IMR-90 (cell line): ENCODE results near the gene CFAP73. TPM values are rescaled to one million over a fixed set of nuclear protein-coding genes. Genes with fewer than 3 reads are reported as not detected.

ENCODE experiments used
- ATAC-seq: fragments of 200-7000 bp; cut with Tn5 transposase; 2 replicates; pipeline ENCODE4 v1.9.1; 2020; ENCODE audit warnings: low read depth, mild to moderate bottlenecking, moderate library complexity
- BruUV-seq: library from RNA; stranded (reverse); fragments of 400-500 nt; replicated peaks from 2 replicates; lab custom pipeline; 2021; lab: Mats Ljungman, UMichigan
- CTCF ChIA-PET: fragments of 300-600 bp; formaldehyde crosslinking; extraction: SDS; loops from one replicate; lab custom pipeline; 2021; ENCODE audit warnings: antibody characterized with exemption; lab: Yijun Ruan, JAX
- POLR2A ChIA-PET: fragments of 300-600 bp; sonication (Branson Sonifier 250); formaldehyde crosslinking; loops from one replicate; lab custom pipeline; 2022; ENCODE audit warnings: antibody characterized with exemption; ENCODE audit not compliant: unreplicated experiment; lab: Charles Lee
- DNase-seq: peaks from one replicate; pipeline ENCODE4 v3.0.0; 2013
- H2AFZ ChIP-seq: replicated peaks from 2 replicates; pipeline ENCODE3; 2013; ENCODE audit warnings: low read length, mild to moderate bottlenecking; ENCODE audit not compliant: poor library complexity
- H2AK5ac ChIP-seq: 2 replicates; pipeline ENCODE4 v1.6.1; 2013; ENCODE audit warnings: low read depth, low read length, inconsistent platforms
- H2AK9ac ChIP-seq: replicated peaks from 2 replicates; pipeline ENCODE3; 2013; ENCODE audit warnings: mild to moderate bottlenecking, low read depth, low read length, moderate library complexity; ENCODE audit not compliant: poor library complexity
- H2BK120ac ChIP-seq: 2 replicates; pipeline ENCODE4 v1.6.1; 2013; ENCODE audit warnings: low read depth, low read length, inconsistent platforms
- H2BK15ac ChIP-seq: 3 replicates; pipeline ENCODE4 v1.6.1; 2013; ENCODE audit warnings: low read depth, low read length, inconsistent platforms
- H2BK20ac ChIP-seq: 2 replicates; pipeline ENCODE4 v1.6.1; 2013; ENCODE audit warnings: low read depth, mild to moderate bottlenecking, inconsistent platforms, low read length, moderate library complexity
- H2BK5ac ChIP-seq: 2 replicates; pipeline ENCODE4 v1.6.1; 2013; ENCODE audit warnings: mild to moderate bottlenecking, low read depth, low read length, inconsistent platforms; ENCODE audit not compliant: poor library complexity, severe bottlenecking
- H3K14ac ChIP-seq: replicated peaks from 2 replicates; pipeline ENCODE4 v1.6.1; 2013; ENCODE audit warnings: low read depth, low read length, inconsistent platforms
- H3K18ac ChIP-seq: 2 replicates; pipeline ENCODE4 v1.6.1; 2013; ENCODE audit warnings: low read depth, low read length, control low read depth
- H3K23ac ChIP-seq: 2 replicates; pipeline ENCODE4 v1.6.1; 2013; ENCODE audit warnings: low read depth, low read length, inconsistent platforms
- H3K27ac ChIP-seq: 2 replicates; pipeline ENCODE4 v1.5.1; 2013; ENCODE audit warnings: mild to moderate bottlenecking, control low read depth, low read length; ENCODE audit not compliant: insufficient read depth
- H3K27me3 ChIP-seq: 2 replicates; pipeline ENCODE4 v1.6.1; 2013; ENCODE audit warnings: low read length; ENCODE audit not compliant: control insufficient read depth, insufficient read depth
- H3K36me3 ChIP-seq: 2 replicates; pipeline ENCODE4 v1.6.1; 2013; ENCODE audit warnings: low read length, mixed read lengths; ENCODE audit not compliant: control insufficient read depth, insufficient read depth
- H3K4ac ChIP-seq: 2 replicates; pipeline ENCODE4 v1.6.1; 2013; ENCODE audit warnings: low read depth, low read length, inconsistent platforms
- H3K4me1 ChIP-seq: 2 replicates; pipeline ENCODE4 v1.6.1; 2013; ENCODE audit warnings: low read length, mixed read lengths; ENCODE audit not compliant: control insufficient read depth, insufficient read depth
- H3K4me2 ChIP-seq: 2 replicates; pipeline ENCODE4 v1.6.1; 2013; ENCODE audit warnings: low read depth, mild to moderate bottlenecking, control low read depth, low read length, moderate library complexity
- H3K4me3 ChIP-seq: 2 replicates; pipeline ENCODE4 v1.5.1; 2013; ENCODE audit warnings: low read depth, mild to moderate bottlenecking, control low read depth, low read length, moderate library complexity; ENCODE audit not compliant: insufficient read depth
- H3K56ac ChIP-seq: 2 replicates; pipeline ENCODE4 v1.6.1; 2013; ENCODE audit warnings: low read length, inconsistent platforms; ENCODE audit not compliant: insufficient read depth; ENCODE audit errors: extremely low read depth
- H3K79me1 ChIP-seq, 2 experiments: 2 replicates each; pipeline ENCODE4 v1.6.1; 2013; ENCODE audit warnings: low read length in 2 of 2, inconsistent platforms in 1 of 2, low read depth in 1 of 2
- H3K9ac ChIP-seq: 2 replicates; pipeline ENCODE4 v1.6.1; 2013; ENCODE audit warnings: low read depth, low read length, control low read depth
- H3K9me1 ChIP-seq: 2 replicates; pipeline ENCODE4 v1.6.1; 2013; ENCODE audit warnings: low read length, inconsistent platforms; ENCODE audit not compliant: insufficient read depth
- H3K9me3 ChIP-seq: 2 replicates; pipeline ENCODE4 v1.6.1; 2013; ENCODE audit warnings: low read length; ENCODE audit not compliant: control insufficient read depth, insufficient read depth
- H4K20me1 ChIP-seq: 2 replicates; pipeline ENCODE4 v1.6.1; 2013; ENCODE audit warnings: low read length, inconsistent platforms; ENCODE audit not compliant: insufficient read depth
- H4K5ac ChIP-seq: 2 replicates; pipeline ENCODE4 v1.6.1; 2013; ENCODE audit warnings: mild to moderate bottlenecking, low read depth, low read length, control low read depth
- H4K8ac ChIP-seq, 2 experiments: 2 replicates each; pipeline ENCODE4 v1.6.1; 2013; ENCODE audit warnings: low read depth in 2 of 2, low read length in 2 of 2, control low read depth in 1 of 2, inconsistent platforms in 1 of 2
- H4K91ac ChIP-seq: 2 replicates; pipeline ENCODE4 v1.6.1; 2013; ENCODE audit warnings: low read depth, low read length, inconsistent platforms; ENCODE audit not compliant: insufficient read depth
- BHLHE40 ChIP-seq: fragments of 150-350 bp; IDR thresholded peaks from 2 replicates; pipeline ENCODE4 v1.6.1; 2016; ENCODE audit warnings: mild to moderate bottlenecking, low read depth, low read length
- CEBPB ChIP-seq: IDR thresholded peaks from 2 replicates; pipeline ENCODE4 v1.6.1; 2012; ENCODE audit warnings: low read depth, low read length, improper control_type of control experiment
- CHD1 ChIP-seq: IDR thresholded peaks from 2 replicates; pipeline ENCODE4 v1.6.1; 2012; ENCODE audit warnings: low read depth, low read length, improper control_type of control experiment
- FOS ChIP-seq: fragments of 150-350 bp; IDR thresholded peaks from 2 replicates; pipeline ENCODE4 v1.6.1; 2016; ENCODE audit warnings: low read depth, low read length
- MAFK ChIP-seq: IDR thresholded peaks from 2 replicates; pipeline ENCODE4 v1.6.1; 2012; ENCODE audit warnings: low read depth, low read length, improper control_type of control experiment
- MAZ ChIP-seq: IDR thresholded peaks from 2 replicates; pipeline ENCODE4 v1.6.1; 2012; ENCODE audit warnings: low read depth, mild to moderate bottlenecking, low read length, improper control_type of control experiment, moderate library complexity, borderline replicate concordance
- MXI1 ChIP-seq: IDR thresholded peaks from 2 replicates; pipeline ENCODE4 v1.6.1; 2012; ENCODE audit warnings: low read depth, mild to moderate bottlenecking, low read length, moderate library complexity, borderline replicate concordance
- NFE2L2 ChIP-seq: fragments of 150-350 bp; IDR thresholded peaks from 2 replicates; pipeline ENCODE4 v1.6.1; 2016; ENCODE audit warnings: low read depth, mild to moderate bottlenecking, low read length
- POLR2A ChIP-seq: IDR thresholded peaks from 2 replicates; pipeline ENCODE4 v1.6.1; 2012; ENCODE audit warnings: mild to moderate bottlenecking, low read depth, low read length
- RAD21 ChIP-seq: IDR thresholded peaks from 2 replicates; pipeline ENCODE4 v1.6.1; 2012; ENCODE audit warnings: low read length, improper control_type of control experiment
- RCOR1 ChIP-seq: IDR thresholded peaks from 2 replicates; pipeline ENCODE4 v1.6.1; 2012; ENCODE audit warnings: mild to moderate bottlenecking, low read length, improper control_type of control experiment; ENCODE audit not compliant: insufficient replicate concordance
- RFX5 ChIP-seq: IDR thresholded peaks from 2 replicates; pipeline ENCODE4 v1.8.0; 2012; ENCODE audit warnings: low read depth, mild to moderate bottlenecking, low read length, moderate library complexity
- SMC3 ChIP-seq: fragments of 150-350 bp; IDR thresholded peaks from 2 replicates; pipeline ENCODE4 v1.6.1; 2016; ENCODE audit warnings: low read depth, mild to moderate bottlenecking, antibody characterized with exemption, low read length, moderate library complexity
- WGBS, 2 experiments: methylation state at CpG; one replicate each; pipeline versions ENCODE4 v1.1.5 to v1.1.7; 2013; ENCODE audit warnings: missing lambda C conversion rate in 2 of 2; ENCODE audit not compliant: insufficient read length in 1 of 2; ENCODE audit errors: extremely low coverage in 2 of 2; 5-methylcytosine and 5-hydroxymethylcytosine counted together
- dilution Hi-C: fragments of 300-500 bp; cut with HindIII; formaldehyde crosslinking; loops from one replicate; pipeline ENCODE4 v1.14.3; 2018; ENCODE audit warnings: low sequenced_read_pairs; ENCODE audit not compliant: unreplicated experiment
- in situ Hi-C: fragments of 300-500 bp; cut with MboI; formaldehyde crosslinking; loops from 3 replicates; pipeline ENCODE4 v1.14.3; 2019; ENCODE audit warnings: low sequenced_read_pairs, inconsistent platforms, mixed read lengths
- intact Hi-C: fragments of 100-400 bp; cut with micrococcal nuclease; formaldehyde crosslinking; loops from 2 replicates; pipeline ENCODE4 v1.10.0; 2022
- polyA plus RNA-seq, 3 experiments: library from polyadenylated mRNA; depleted of rRNA; stranded (reverse); fragments of >200 nt; gene quantifications; 2 replicates each; pipeline ENCODE4 v1.2.3, GENCODE V29; 2012; ENCODE audit warnings: low replicate concordance in 1 of 3
- total RNA-seq: library from RNA; depleted of rRNA; stranded (reverse); fragments of >200 nt; gene quantifications from 2 replicates; pipeline ENCODE4 v1.2.3, GENCODE V29; 2012
- TF ChIP-seq, protein P1 (sequence below): conservative IDR thresholded peaks from 2 replicates; pipeline ENCODE4 v1.5.1; 2012; ENCODE audit warnings: mild to moderate bottlenecking, low read depth, low read length, improper control_type of control experiment
- TF ChIP-seq, protein P2 (sequence below): fragments of 150-350 bp; IDR thresholded peaks from 2 replicates; pipeline ENCODE4 v1.6.1; 2016; ENCODE audit warnings: low read depth, mild to moderate bottlenecking, low read length, moderate library complexity, borderline replicate concordance
- TF ChIP-seq, protein P3 (sequence below): fragments of 150-350 bp; IDR thresholded peaks from 2 replicates; pipeline ENCODE4 v1.6.1; 2017; ENCODE audit warnings: mild to moderate bottlenecking, antibody characterized with exemption, low read length, low read depth

The CFAP73 gene
- total and polyA plus RNA-seq, 2 of the 4 experiments (the other 2 are of a cell fraction), result not detected

DNA sequence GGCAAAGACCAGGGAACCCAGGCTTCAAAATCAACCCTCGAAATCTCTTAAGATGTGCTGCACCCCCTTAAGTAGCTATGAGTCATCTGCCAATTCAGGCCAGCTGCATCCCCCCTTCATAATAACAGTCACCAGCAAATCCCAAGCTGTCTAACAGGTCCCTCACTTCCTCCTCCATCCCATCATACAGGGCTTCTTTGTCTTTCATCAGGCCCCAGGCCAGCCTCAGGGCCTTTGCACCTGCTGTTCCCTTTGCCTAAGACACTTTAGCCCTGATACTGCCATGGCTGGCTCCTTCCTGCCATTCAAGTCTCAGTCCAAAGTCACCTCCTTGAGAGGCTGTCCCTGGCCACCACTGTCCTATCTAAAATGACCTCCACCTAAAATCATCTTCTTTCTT, 18.0 kb upstream of the CFAP73 start:
- intact Hi-C loops, result no loop called here
- H3K4me2 ChIP-seq, result no peak overlapping the region
- in situ Hi-C loops, result no loop called here
- no peaks in the 10 kb centered on the region for H4K20me1 ChIP-seq
- dilution Hi-C loops, result no loop called here
- 38% methylated on average over 1 of the region's 1 CpG; no CpG with 5 or more reads in 1 of the 2 experiments for WGBS, 2 experiments
- no peak overlapping the region for H2BK5ac ChIP-seq
- H3K4ac ChIP-seq, result no peak overlapping the region
- no peak overlapping the region for H3K56ac ChIP-seq
- no peak overlapping the region for H2AFZ ChIP-seq
- H3K27ac ChIP-seq, result no peak overlapping the region
- no peak overlapping the region for H3K4me3 ChIP-seq
- H2BK120ac ChIP-seq, result no peak overlapping the region
- no peak overlapping the region for H3K18ac ChIP-seq
- ATAC-seq, result no peak
- no peak overlapping the region for H2AK5ac ChIP-seq
- H2BK15ac ChIP-seq, result no peak overlapping the region
- H3K9me3 ChIP-seq, result no peaks in the 10 kb centered on the region
- TF ChIP-seq CEBPB (no peak), SMC3 (no peak), MAFK (no peak), RCOR1 (no peak), CHD1 (no peak), MAZ (no peak), NFE2L2 (no peak), RFX5 (no peak), POLR2A (no peak), BHLHE40 (no peak), FOS (no peak), MXI1 (no peak), RAD21 (no peak)
- TF ChIP-seq, protein P1, sequence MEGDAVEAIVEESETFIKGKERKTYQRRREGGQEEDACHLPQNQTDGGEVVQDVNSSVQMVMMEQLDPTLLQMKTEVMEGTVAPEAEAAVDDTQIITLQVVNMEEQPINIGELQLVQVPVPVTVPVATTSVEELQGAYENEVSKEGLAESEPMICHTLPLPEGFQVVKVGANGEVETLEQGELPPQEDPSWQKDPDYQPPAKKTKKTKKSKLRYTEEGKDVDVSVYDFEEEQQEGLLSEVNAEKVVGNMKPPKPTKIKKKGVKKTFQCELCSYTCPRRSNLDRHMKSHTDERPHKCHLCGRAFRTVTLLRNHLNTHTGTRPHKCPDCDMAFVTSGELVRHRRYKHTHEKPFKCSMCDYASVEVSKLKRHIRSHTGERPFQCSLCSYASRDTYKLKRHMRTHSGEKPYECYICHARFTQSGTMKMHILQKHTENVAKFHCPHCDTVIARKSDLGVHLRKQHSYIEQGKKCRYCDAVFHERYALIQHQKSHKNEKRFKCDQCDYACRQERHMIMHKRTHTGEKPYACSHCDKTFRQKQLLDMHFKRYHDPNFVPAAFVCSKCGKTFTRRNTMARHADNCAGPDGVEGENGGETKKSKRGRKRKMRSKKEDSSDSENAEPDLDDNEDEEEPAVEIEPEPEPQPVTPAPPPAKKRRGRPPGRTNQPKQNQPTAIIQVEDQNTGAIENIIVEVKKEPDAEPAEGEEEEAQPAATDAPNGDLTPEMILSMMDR, result no peak
- TF ChIP-seq, protein P2, sequence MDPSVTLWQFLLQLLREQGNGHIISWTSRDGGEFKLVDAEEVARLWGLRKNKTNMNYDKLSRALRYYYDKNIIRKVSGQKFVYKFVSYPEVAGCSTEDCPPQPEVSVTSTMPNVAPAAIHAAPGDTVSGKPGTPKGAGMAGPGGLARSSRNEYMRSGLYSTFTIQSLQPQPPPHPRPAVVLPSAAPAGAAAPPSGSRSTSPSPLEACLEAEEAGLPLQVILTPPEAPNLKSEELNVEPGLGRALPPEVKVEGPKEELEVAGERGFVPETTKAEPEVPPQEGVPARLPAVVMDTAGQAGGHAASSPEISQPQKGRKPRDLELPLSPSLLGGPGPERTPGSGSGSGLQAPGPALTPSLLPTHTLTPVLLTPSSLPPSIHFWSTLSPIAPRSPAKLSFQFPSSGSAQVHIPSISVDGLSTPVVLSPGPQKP, result no peak
- TF ChIP-seq, protein P3, sequence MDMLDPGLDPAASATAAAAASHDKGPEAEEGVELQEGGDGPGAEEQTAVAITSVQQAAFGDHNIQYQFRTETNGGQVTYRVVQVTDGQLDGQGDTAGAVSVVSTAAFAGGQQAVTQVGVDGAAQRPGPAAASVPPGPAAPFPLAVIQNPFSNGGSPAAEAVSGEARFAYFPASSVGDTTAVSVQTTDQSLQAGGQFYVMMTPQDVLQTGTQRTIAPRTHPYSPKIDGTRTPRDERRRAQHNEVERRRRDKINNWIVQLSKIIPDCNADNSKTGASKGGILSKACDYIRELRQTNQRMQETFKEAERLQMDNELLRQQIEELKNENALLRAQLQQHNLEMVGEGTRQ, result no peak
- CTCF ChIA-PET, result no interaction called here
- peaks cover 3% of the 10 kb centered on the region for H3K27me3 ChIP-seq
- DNase-seq, result no peak
- H4K8ac ChIP-seq, result no peak overlapping the region
- H3K36me3 ChIP-seq, result no peaks in the 10 kb centered on the region
- no peak overlapping the region for H3K23ac ChIP-seq
- H3K9me1 ChIP-seq, result no peaks in the 10 kb centered on the region
- no peak overlapping the region for H4K91ac ChIP-seq
- H3K4me1 ChIP-seq, result no peaks in the 10 kb centered on the region
- H3K9ac ChIP-seq, result no peak overlapping the region
- BruUV-seq, result no TSS peak
- no peak overlapping the region for H2BK20ac ChIP-seq
- POLR2A ChIA-PET, result no interaction called here
- H4K5ac ChIP-seq, result no peak overlapping the region
- no peak overlapping the region for H3K14ac ChIP-seq
- H3K79me1 ChIP-seq, result no peaks in the 10 kb centered on the region
- no peak overlapping the region for H2AK9ac ChIP-seq
